Measurements from ENCODE around the gene RASGRF2.
"Not testable (repeated sequence)": the region's sequence is repeated elsewhere in the genome, so short reads cannot be mapped to it uniquely, and the experiment has no call there.

The RASGRF2 gene

DNA sequence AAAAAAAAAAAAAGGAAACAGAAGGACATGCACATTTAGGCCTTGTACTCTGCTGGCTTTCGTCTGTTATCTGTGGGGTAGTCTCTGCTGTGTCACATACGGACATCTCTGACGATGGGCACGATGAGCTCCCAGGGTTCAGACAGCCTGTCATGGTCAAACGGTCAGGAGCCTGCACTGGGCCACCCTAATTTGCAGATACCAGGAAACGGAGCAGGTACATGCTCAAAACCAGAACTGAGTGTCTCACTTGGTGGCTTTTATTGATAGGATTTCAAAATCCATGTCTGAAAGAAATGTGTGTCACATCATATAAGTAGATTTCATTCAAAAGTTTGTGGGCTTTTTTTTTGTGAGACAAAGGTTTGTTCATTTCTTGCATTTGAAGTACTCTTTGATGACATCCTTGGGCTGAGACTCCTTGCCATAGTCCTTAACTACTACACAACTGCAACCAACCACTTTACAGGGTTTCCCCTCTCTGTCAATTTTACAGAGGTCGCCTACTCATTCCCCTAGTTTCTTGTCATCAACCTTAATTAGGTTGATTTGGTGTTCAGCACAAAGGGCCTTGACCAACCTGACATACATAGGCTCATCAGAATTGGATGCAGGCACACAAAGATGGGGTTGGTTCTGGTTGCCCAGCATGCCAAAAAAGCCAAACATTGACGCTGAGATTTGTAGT lies 281.9 kb downstream of the RASGRF2 start:
- DNase-seq (ENCODE audit: low spot score) = no peak

DNA sequence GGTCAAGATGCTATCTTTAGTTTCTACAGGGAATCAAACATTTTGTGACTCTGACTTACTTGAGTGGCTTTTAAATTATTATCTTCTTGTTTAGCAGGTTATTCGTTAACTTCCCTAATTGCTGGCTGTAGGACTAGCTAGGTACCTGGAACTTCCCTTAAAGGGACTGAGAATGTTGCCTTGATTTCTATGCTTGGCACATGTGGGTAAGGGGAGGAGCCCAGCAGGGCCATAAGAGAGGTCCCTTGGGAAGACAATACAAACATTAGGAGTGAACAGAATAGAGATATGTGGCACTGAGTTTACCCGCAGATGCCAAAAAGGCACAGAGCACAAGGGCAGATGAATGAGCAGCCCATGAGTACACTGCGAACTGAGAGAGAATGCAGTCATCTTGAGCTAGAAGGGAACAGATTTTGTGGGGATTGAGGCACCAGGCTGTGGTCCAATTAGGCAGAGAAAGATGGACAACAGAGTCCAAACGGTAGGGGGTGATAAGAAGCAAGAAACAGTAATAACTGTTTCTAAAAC lies 282.8 kb downstream of the RASGRF2 start:
- DNase-seq (ENCODE audit: low spot score) = no peak

DNA sequence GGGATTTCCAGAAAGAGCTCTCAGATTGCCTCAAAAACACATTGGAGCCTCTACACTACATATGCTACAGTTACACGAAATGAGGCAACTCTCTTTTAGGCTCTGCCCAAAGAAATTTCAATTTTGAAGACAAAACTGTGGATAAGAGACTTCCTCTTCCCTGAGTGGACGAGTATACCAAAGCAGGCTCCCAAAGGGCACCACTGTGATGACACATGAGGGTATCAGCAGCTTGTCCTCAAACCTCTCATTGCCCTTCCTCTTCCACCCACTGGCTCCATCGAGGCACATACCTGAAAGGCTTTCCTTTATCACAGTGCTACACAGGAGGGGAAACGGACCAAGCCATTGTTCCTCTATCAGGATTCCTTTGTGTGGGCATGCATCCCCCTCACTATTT lies 284.3 kb downstream of the RASGRF2 start:
- DNase-seq (ENCODE audit: low spot score) = no peak

DNA sequence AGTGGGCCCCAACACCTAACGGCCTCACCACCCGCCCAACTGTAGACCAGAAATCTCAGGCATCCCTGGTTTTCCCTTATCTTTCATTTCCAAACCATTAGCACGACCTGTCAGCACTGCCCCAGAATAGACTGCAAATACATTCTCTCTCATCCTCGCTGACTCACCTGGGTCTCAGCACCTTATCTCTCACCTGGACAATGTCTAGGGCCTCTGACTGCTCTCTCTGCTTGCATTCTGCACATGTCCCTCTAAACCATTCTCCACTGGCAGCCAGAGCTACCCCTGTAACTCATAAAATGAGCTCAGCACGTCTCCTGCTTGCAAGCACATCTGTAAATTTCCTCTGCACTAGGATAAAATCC lies 285.7 kb downstream of the RASGRF2 start:
- no peak for DNase-seq (ENCODE audit: low spot score)

DNA sequence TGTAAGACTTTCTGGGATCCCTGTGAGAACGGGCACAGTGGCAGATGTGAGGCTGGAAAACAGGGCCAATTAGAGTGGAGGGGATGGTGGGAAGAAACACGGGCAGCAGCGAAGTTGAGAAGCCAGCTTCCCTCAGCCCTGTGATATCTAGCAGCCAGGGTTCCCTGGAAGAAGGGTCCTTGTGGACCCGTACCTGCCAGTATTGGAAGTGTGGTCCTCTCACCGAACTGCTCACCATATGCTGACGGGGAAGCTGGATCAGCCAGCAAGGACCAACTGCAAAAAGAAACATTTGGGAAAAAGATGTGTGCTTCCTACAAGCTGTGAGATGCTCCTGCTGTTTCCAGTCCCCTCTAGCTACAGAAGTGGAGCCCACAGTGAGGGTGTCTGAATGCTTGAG lies 286.5 kb downstream of the RASGRF2 start:
- DNase-seq (ENCODE audit: low spot score) = no peak

DNA sequence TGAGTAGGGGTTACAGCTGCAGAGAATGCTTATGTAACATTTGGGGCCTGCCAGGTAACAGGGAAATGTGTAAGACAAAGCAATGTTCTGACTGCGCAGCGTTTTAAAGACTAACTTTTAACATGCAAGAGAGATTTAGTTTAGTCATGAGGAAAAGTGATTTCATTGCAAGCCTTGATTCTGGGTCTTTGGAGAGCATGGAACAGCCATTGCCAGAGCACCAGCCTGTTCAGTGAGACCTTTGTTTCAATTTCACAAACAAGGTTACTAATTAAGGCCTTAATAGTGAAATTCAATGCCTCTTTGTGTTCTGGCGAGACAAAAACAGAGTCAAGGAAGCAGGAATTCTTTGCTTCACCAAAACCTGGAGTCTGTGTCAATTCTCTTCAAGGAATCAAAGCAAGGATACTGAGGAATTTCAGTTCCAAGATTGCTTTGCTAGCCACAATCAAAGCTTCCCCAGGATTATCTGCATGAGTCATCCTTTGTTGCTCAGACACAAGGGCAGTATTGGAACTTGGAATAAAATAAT lies 287.3 kb downstream of the RASGRF2 start:
- DNase-seq (ENCODE audit: low spot score) = no peak

DNA sequence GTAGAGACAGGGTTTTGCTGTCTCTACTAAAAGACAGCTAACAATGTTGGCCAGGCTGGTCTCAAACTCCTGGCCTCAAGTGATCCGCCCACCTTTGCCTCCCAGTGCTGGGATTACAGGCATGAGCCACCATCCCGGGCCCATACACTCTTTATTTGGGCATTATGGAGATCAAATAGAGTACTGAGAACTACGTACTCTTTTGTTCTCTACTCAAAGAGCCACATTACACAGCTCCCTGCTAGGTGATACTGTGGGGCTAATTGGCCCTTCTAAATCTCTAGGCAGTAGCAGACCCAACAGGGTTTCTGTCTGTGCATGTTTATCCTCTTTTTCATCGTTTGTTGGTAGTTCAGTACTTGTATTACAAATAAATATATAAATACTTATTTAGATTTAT lies 289.1 kb downstream of the RASGRF2 start:
- DNase-seq (ENCODE audit: low spot score) = no peak

DNA sequence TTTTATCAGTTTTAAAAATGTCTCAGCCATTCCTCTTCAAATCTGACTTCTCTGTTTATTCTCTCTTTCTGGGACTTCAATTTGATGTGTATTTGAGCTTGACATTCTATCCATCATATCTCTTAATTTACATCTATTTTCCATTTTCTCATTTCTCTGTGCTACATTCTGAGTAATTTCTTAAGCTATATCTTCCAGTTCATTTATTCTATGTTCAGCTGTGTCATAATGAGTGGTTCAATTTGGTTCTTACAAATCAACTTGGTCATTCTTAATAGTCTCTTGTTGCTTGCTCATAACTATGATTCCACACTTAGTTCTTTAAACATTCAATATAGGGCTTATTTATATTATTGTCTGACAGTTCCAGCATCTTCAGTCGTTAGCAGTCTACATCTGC lies 289.8 kb downstream of the RASGRF2 start:
- DNase-seq (ENCODE audit: low spot score) = no peak

DNA sequence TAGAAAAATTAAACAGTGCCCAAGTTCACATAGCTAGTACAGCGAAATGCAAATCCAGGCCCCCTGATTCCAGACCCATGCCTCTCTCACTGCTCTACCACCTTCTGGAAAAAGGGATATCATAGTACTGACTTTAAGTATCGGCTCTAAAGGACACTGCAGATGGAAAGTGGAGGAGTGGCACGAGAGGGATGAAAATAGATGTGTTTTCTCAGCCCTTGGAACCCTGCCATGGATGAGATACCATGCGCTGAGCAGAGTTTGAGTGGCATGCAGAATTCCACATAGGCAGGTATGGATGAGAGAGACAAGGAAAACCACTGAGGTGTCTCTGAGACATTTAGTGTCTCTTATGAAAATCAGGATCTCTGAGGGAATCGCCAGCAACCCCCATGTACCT lies 291.8 kb downstream of the RASGRF2 start:
- DNase-seq (ENCODE audit: low spot score) = no peak

DNA sequence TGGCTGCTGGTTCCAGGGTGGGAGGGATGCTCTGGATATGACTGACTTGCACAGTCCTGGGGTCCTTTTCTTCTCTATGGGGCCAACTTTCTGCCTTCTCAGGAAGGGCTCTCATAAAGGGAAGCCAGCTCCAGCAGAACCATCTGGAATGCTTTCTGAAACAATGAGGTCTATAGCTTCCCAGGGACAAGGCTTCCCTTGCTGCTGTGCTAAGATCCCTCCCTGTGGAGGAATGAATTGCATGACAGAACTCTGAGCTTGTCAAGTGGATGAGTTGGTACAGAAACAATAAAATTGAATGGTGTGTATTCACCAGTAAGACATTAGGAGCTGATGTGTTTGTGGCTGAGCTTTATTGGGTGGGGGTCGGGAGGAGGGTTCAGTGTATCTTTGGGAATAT lies 292.7 kb downstream of the RASGRF2 start:
- no peak for DNase-seq (ENCODE audit: low spot score)

DNA sequence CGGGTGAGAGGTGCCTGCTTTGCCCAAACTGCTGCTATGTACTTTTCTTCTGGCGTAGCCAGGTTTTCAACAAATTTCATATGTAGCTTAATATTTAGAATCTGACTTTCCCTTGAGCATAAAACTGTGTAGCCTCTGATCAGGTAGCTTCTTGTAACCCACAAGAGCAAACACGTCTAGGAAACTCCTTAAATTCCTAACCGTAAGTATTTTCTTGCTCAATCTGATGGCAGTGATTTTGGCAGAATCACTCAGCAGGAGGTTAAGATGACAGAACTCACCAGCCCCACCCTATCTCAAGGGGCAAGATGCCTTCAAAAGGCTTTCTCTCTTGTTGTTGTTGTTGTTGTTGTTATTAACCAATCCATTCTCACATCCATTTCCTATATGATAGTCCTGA lies 293.7 kb downstream of the RASGRF2 start:
- DNase-seq (ENCODE audit: low spot score) = no peak

DNA sequence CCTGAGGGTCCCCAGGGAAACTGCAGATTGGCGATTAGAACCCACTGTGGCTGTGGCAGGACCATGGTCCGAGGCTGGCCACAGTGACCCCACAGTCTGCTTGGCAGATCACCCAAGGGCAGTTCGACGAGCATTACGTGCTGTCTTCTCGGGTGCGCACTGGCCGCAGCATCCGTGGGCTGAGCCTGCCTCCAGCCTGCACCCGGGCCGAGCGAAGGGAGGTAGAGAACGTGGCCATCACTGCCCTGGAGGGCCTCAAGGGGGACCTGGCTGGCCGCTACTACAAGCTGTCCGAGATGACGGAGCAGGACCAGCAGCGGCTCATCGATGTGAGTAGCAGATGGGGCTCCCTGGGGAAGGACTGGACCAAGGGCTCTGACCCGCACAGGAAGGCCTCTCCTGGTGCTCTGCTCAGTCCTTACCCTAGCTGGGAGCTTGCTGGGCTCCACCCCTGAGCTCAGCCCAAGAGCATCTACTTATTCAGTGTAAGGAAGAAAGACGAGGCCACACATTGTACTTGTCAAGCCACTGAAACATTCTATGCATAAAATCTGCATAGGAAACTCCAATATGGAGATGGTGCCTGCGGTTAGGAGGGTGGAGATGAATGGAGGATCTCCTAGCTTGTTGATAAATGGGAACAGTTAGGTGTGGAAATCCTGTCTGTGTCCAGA lies 294.9 kb downstream of the RASGRF2 start:
- no peak for DNase-seq (ENCODE audit: low spot score)

DNA sequence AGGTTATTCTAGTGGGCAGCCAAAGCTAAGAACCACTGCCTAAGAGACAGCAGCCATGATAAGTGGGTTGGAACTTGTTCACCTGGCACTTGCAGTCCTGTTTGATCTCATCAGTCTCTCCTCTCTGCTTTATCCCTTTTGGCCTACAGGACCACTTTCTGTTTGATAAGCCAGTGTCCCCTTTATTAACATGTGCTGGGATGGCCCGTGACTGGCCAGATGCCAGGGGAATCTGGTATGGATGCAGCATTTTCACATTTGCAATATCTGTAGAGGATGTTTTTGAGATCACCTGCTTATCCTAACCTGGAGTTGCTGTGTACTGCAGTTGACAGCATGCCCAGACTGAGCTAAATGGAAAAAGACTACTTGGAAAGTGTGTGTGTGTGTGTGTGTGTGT lies 296.6 kb downstream of the RASGRF2 start:
- DNase-seq (ENCODE audit: low spot score) = no peak

DNA sequence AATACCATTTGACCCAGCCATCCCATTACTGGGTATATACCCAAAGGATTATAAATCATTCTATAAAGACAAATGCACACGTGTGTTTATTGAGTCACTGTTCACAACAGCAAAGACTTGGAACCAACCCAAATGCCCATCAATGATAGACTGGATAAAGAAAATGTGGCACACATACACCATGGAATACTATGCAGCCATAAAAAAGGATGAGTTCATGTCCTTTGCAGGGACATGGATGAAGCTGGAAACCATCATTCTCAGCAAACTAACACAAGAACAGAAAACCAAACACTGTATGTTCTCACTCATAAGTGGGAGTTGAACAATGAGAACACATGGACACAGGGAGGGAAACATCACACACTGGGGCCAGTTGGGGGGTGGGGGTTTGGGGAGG lies 302.6 kb downstream of the RASGRF2 start:
- DNase-seq (ENCODE audit: low spot score) = not testable (repeated sequence)

DNA sequence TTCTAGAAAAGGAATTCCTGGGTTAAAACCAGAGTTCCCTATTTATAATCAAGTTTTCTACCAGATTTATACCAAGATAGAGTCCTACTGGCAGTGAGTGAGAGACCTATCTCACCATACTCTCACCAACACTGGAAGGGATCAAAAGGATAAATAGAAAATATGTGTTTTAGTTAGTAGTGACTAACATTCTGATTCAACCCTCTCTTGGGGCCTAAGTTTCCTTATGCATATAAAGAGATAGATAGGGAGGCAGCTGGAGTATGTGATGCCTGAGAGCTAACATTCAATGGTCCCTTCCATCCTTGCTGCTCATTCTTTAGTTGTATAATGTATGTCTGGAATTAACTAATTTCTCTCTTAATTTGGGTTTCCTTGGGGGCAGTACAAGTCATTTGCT lies 304.9 kb downstream of the RASGRF2 start:
- DNase-seq (ENCODE audit: low spot score) = no peak

DNA sequence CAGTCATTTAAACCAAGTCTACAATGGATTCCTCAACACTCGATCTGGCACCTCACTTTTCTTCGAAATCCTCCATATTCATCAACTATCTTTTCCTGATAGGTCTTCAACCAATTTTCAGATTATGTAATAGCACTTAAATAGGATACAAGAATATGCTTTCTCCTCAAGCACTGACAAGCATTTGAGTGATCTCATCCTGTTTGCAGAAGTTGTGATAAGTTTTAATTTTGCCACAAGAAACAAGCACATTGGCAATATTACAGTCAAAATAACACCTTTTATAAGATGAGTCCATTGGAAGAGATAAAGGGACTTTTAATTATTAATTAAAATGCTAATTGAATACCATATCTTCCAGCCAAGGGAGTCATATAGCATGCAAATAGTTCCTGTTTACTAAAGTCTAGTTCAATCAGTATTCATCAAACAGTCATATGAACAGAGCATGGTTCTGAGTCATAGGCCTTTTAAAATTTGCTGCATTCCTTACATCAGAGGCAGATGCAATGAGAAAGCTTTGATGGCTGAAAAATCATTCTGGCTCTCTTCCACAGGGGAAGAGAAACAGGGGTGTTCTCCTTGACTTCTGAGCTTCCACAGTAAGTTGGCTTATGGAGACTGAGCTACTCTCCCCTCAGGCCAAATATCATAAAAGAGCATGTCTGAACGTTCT lies 308.5 kb downstream of the RASGRF2 start:
- DNase-seq (ENCODE audit: low spot score) = no peak

DNA sequence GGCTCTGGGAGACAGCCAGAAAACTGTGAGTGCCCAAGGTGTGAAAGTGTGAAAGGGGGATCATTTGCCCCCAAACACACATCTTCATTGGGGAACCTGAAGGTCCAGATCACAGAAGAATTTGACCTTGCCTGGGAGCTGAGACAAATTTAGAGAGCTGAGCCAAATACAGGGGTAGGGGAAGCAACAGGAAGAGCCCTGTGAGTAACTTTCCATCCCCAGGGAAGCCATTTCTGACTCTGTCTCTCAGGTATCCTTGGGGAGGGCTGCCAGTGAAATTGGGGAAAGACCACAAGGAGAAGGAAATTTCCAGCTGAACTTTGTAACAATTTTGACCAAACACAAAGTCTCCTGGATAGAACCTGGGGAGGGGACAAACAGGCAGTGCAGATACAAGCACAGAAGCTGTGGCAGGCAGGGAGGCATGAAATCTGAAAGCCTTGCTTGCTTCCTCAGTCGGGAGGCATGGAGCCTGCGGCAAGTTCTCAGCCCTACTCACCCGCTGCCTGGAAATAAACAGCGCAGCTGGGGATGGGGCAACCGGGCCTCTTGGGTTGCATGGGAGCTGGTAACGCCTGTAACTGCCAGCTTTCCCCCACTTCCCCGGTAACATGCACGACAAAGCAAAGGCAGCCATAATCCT lies 309.7 kb downstream of the RASGRF2 start:
- DNase-seq (ENCODE audit: low spot score) = no peak

DNA sequence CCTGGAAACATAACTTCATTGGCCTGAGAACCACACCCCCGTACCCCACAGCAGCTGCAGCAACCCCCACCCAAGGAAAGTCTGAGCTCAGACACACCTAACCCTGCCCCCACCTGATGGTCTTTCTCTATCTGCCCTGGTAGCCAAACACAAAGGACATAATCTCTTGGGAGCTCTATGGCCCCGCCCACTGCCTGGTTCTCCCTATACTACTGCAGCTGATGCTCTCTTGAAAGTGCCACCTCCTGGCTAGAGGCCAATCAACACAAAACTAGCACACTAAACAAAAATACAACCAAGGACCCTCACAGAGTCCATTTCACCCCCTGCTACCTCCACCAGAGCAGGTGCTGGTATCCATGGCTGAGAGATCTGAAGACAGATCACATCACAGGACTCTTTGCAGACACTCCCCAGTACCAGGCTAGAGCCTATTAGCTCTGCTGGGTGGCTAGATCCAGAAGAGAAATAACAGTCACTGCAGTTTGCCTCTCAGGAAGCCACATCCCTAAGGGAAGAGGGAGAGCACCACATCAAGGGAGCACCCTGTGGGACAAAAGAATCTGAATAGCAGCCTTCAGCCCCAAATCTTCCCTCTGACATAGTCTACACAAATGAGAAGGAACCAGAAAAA lies 310.3 kb downstream of the RASGRF2 start:
- not testable (repeated sequence) for DNase-seq (ENCODE audit: low spot score)

All from hematopoietic multipotent progenitor cell treated with erythropoietin and hydrocortisone succinate and interleukin-3 and kit ligand, for 17 days (in vitro differentiated cells).